ENCODE measurements around the gene GRHPR. TPM values are rescaled to one million over a fixed set of nuclear protein-coding genes. Genes with fewer than 3 reads are reported as not detected.
A peak's percentile ranks its signal among the peaks of the same experiment; 100 is the strongest.

GRHPR gene
- total and polyA plus RNA-seq, 10 of the 15 experiments (the other 5 are each of a cell fraction or from before 2014, with no cell fraction given): 52.4 to 194 (median 126) TPM

GRCh38 chr9:37386988-37387387 is 35.5 kb upstream of the GRHPR start:
- ATAC-seq: no peak
- Histone ChIP-seq H3K36me3 (ENCODE audit: control insufficient read depth in 2 of 2, insufficient read depth in 2 of 2, low read length in 1 of 2) (no peaks in the 10 kb centered on the region), H4K20me1 (ENCODE audit: control insufficient read depth, insufficient read depth) (no peaks in the 10 kb centered on the region), H3K4me2 (ENCODE audit: control insufficient read depth, insufficient read depth) (no peak overlapping the region), H3K4me1 (ENCODE audit: control insufficient read depth, insufficient read depth, low read length) (peaks cover 42% of the 10 kb centered on the region), H3K4me3 (no peak overlapping the region), H3K9ac (ENCODE audit: control insufficient read depth, insufficient read depth, low read length) (no peak overlapping the region), H3K27ac (ENCODE audit: control insufficient read depth, insufficient read depth) (no peak overlapping the region), H2AFZ (ENCODE audit: control insufficient read depth, low read depth, low read length) (no peak overlapping the region), H3K27me3 (replicated peaks in 1 of 2; ENCODE audit: control insufficient read depth in 2 of 2, insufficient read depth in 2 of 2, low read length in 1 of 2) (no peaks in the 10 kb centered on the region), H3K79me2 (ENCODE audit: control insufficient read depth, insufficient read depth, low read length) (no peaks in the 10 kb centered on the region), H3K9me3 (replicated peaks; ENCODE audit: control insufficient read depth, insufficient read depth, low read length) (peaks cover 2% of the 10 kb centered on the region; the same call in 2 of the 3 replicates)
- ChIA-PET CTCF (interaction anchor here (0.9 to 2.1 kb wide), 7 partner anchors 10 to 391 kb away, joined by 3 to 6 read pairs (median 4); no protein-coding TSS in a partner anchor), RAD21 (ENCODE audit: unreplicated experiment) (interaction anchor here (0.8 kb wide), 1 partner anchor 86 kb away, joined by 3 read pairs; no protein-coding TSS in a partner anchor), SMC1A (ENCODE audit: uncharacterized antibody, unreplicated experiment) (interaction anchor here (0.6 to 1.8 kb wide), 7 partner anchors 13 to 355 kb away, joined by 3 to 6 read pairs (median 4); no protein-coding TSS in a partner anchor), POLR2A (interaction anchor here (0.8 kb wide), 1 partner anchor 12 kb away, joined by 4 read pairs; no protein-coding TSS in a partner anchor)
- intact Hi-C loops (cut with micrococcal nuclease; ENCODE audit: unreplicated experiment) (no loop called here), in situ Hi-C loops (cut with MboI) (no loop called here)
- WGBS (ENCODE audit: insufficient coverage, insufficient replicate concordance, low lambda C conversion rate, missing lambda C conversion rate): 51% methylated on average over 9 of the region's 10 CpGs
- DNase-seq (ENCODE audit: low read depth, low spot score): no peak
- no peak for FAIRE-seq
- BruUV-seq (replicated peaks): no TSS peak
- TF ChIP-seq SPI1 (IDR thresholded peaks at IDR 0.05; ENCODE audit: borderline replicate concordance, insufficient read depth, low read depth, low read length) (peak; percentile 24; the same call in 1 of the 2 replicates), ZBTB33 (IDR thresholded peaks at IDR 0.05) (no peak)

DNA sequence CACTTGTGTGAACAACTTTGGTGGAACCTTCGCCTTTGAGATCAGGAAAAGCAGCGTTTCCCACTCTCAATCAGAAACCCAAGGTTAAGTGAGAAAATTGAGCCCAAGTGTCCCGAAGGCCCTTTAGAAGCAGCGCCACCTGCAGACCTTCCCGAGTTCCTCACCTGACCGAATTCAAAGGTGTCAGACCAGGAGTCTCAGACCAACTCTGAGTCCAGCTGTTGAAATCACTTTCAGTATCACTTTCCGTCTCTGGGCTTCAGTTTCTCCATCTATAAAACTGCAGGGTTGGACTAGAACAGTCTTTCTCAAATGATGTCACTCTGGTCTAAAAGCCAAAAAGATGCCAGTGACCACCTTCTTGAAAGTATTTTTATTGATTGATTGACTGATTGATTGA is 31.7 kb upstream of the GRHPR start:
- Histone ChIP-seq H3K79me2 (ENCODE audit: control insufficient read depth, insufficient read depth, low read length) (no peaks in the 10 kb centered on the region), H2AFZ (ENCODE audit: control insufficient read depth, low read depth, low read length) (no peak overlapping the region), H3K4me3 (no peak overlapping the region), H3K27ac (ENCODE audit: control insufficient read depth, insufficient read depth) (peak overlapping the region; percentile 68), H3K4me2 (ENCODE audit: control insufficient read depth, insufficient read depth) (peak overlapping the region; percentile 12), H3K4me1 (ENCODE audit: control insufficient read depth, insufficient read depth, low read length) (peaks cover 18% of the 10 kb centered on the region), H3K9ac (ENCODE audit: control insufficient read depth, insufficient read depth, low read length) (no peak overlapping the region), H3K36me3 (ENCODE audit: control insufficient read depth in 2 of 2, insufficient read depth in 2 of 2, low read length in 1 of 2) (no peaks in the 10 kb centered on the region), H3K27me3 (replicated peaks in 1 of 2; ENCODE audit: control insufficient read depth in 2 of 2, insufficient read depth in 2 of 2, low read length in 1 of 2) (no peaks in the 10 kb centered on the region), H4K20me1 (ENCODE audit: control insufficient read depth, insufficient read depth) (no peaks in the 10 kb centered on the region), H3K9me3 (replicated peaks; ENCODE audit: control insufficient read depth, insufficient read depth, low read length) (no peaks in the 10 kb centered on the region)
- BruUV-seq (replicated peaks): no TSS peak
- 0% methylated on average over 7 of the region's 7 CpGs for WGBS (ENCODE audit: insufficient coverage, insufficient replicate concordance, low lambda C conversion rate, missing lambda C conversion rate)
- POLR2A ChIA-PET: interaction anchor here (0.9 to 2.6 kb wide), 4 partner anchors 9 to 20 kb away, joined by 3 to 14 read pairs (median 8); no protein-coding TSS in a partner anchor
- CTCF ChIA-PET: interaction anchor here (0.6 to 3.9 kb wide), 15 partner anchors 8 to 518 kb away, joined by 3 to 32 read pairs (median 5); no protein-coding TSS in a partner anchor
- FAIRE-seq (peak; percentile 99), DNase-seq (ENCODE audit: low read depth, low spot score) (peak; percentile 89), ATAC-seq (peak; percentile 95)
- SMC1A ChIA-PET (ENCODE audit: uncharacterized antibody, unreplicated experiment): interaction anchor here (0.7 to 4.2 kb wide), 14 partner anchors 10 to 516 kb away, joined by 3 to 23 read pairs (median 6); no protein-coding TSS in a partner anchor
- in situ Hi-C loops (cut with MboI) (no loop called here), intact Hi-C loops (cut with micrococcal nuclease; ENCODE audit: unreplicated experiment) (loop anchor here (1.0 kb wide), 1 partner anchor 19 kb away; no protein-coding TSS in a partner anchor)
- RAD21 ChIA-PET (ENCODE audit: unreplicated experiment): interaction anchor here (0.8 to 3.6 kb wide), 10 partner anchors 9 to 411 kb away, joined by 3 to 17 read pairs (median 5); no protein-coding TSS in a partner anchor
- no peak for TF ChIP-seq MTA3 (IDR thresholded peaks at IDR 0.05; ENCODE audit: borderline replicate concordance, low read length)
- TF ChIP-seq POLR2AphosphoS5 (IDR thresholded peaks at IDR 0.05; ENCODE audit: low read length): no peak
- no peak for TF ChIP-seq NR2C1 (IDR thresholded peaks at IDR 0.05)
- TF ChIP-seq BACH1 (IDR thresholded peaks at IDR 0.05; ENCODE audit: borderline replicate concordance): no peak
- no peak for TF ChIP-seq EGR1 (IDR thresholded peaks at IDR 0.05; ENCODE audit: borderline replicate concordance in 1 of 2, low read depth in 2 of 2, low read length in 2 of 2)
- TF ChIP-seq, protein P1, sequence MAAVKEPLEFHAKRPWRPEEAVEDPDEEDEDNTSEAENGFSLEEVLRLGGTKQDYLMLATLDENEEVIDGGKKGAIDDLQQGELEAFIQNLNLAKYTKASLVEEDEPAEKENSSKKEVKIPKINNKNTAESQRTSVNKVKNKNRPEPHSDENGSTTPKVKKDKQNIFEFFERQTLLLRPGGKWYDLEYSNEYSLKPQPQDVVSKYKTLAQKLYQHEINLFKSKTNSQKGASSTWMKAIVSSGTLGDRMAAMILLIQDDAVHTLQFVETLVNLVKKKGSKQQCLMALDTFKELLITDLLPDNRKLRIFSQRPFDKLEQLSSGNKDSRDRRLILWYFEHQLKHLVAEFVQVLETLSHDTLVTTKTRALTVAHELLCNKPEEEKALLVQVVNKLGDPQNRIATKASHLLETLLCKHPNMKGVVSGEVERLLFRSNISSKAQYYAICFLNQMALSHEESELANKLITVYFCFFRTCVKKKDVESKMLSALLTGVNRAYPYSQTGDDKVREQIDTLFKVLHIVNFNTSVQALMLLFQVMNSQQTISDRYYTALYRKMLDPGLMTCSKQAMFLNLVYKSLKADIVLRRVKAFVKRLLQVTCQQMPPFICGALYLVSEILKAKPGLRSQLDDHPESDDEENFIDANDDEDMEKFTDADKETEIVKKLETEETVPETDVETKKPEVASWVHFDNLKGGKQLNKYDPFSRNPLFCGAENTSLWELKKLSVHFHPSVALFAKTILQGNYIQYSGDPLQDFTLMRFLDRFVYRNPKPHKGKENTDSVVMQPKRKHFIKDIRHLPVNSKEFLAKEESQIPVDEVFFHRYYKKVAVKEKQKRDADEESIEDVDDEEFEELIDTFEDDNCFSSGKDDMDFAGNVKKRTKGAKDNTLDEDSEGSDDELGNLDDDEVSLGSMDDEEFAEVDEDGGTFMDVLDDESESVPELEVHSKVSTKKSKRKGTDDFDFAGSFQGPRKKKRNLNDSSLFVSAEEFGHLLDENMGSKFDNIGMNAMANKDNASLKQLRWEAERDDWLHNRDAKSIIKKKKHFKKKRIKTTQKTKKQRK (IDR thresholded peaks at IDR 0.05; ENCODE audit: low read depth, low read length): no peak

Measured in GM12878 (cell line).